ENCODE results near the gene KCNG4. TPM values are rescaled to one million over a fixed set of nuclear protein-coding genes. Genes with fewer than 3 reads are reported as not detected.

Gene KCNG4
- total and polyA plus RNA-seq, 2 of the 8 experiments (the other 6 are each of a cell fraction or from before 2014, with no cell fraction given): not detected

- no peak for FAIRE-seq
- POLR2A ChIA-PET (ENCODE audit: partially characterized antibody): interaction anchor here (2.2 kb wide), 1 partner anchor 9 kb away, joined by 6 read pairs; no protein-coding TSS in a partner anchor
- Histone ChIP-seq H3K27ac (ENCODE audit: low read depth, low read length) (no peak overlapping the region), H3K14ac (ENCODE audit: insufficient read length) (no peak overlapping the region), H3K9ac (replicated peaks in 1 of 4; ENCODE audit: extremely low read depth in 1 of 4, low read depth in 3 of 4, low read length in 3 of 4) (no peak overlapping the region), H4K20me1 (replicated peaks in 1 of 2; ENCODE audit: control insufficient read depth in 1 of 2, insufficient read depth in 2 of 2, low read length in 2 of 2) (peaks cover 9 to 14% of the 10 kb centered on the region in 2 experiments), H2BK12ac (ENCODE audit: low read depth, low read length) (no peak overlapping the region), H3K4ac (replicated peaks; ENCODE audit: insufficient read length, low read depth, low read length) (no peak overlapping the region), H3K36me3 (ENCODE audit: control insufficient read depth in 2 of 4, insufficient read depth in 4 of 4, low read length in 3 of 4) (peaks cover 6 to 48% (median 35%) of the 10 kb centered on the region in 4 experiments), H4K8ac (ENCODE audit: extremely low read depth, insufficient read depth, low read length) (no peak overlapping the region), H2BK5ac (ENCODE audit: low read depth, low read length) (no peak overlapping the region), H2BK20ac (ENCODE audit: low read length) (no peak overlapping the region), H3K9me3 (ENCODE audit: insufficient read depth in 2 of 2, low read depth in 1 of 2, low read length in 1 of 2) (no peaks in the 10 kb centered on the region), H3K4me1 (replicated peaks in 1 of 4; ENCODE audit: control insufficient read depth in 3 of 4, insufficient read depth in 4 of 4, low read length in 3 of 4) (peaks cover 0 to 2% (median 0%) of the 10 kb centered on the region in 4 experiments; a peak in 2 of 7 replicates), H3K23me2 (ENCODE audit: low read depth, low read length) (peaks cover 4% of the 10 kb centered on the region; the same call in 1 of the 2 replicates), H2BK120ac (replicated peaks; ENCODE audit: low read depth, low read length) (no peak overlapping the region), H3K18ac (ENCODE audit: extremely low read depth, low read length) (no peak overlapping the region), H2BK15ac (ENCODE audit: low read length) (no peak overlapping the region), H4K91ac (replicated peaks; ENCODE audit: insufficient read length, low read length) (no peak overlapping the region), H2AFZ (ENCODE audit: low read length) (no peak overlapping the region), H3K4me2 (ENCODE audit: insufficient read depth in 1 of 2, low read depth in 2 of 2, low read length in 2 of 2) (no peak overlapping the region), H3K4me3 (ENCODE audit: extremely low read depth in 1 of 4, insufficient read depth in 2 of 4, low read depth in 3 of 4, low read length in 4 of 4) (no peak overlapping the region), H3K23ac (ENCODE audit: insufficient read length) (no peak overlapping the region), H3K56ac (replicated peaks; ENCODE audit: insufficient read length, low read depth, low read length) (no peak overlapping the region), H3K79me2 (ENCODE audit: control insufficient read depth in 1 of 2, insufficient read depth in 2 of 2, low read length in 2 of 2) (peaks cover 0 to 29% of the 10 kb centered on the region in 2 experiments; a peak in 2 of 4 replicates), H3K79me1 (ENCODE audit: low read depth, low read length) (peaks cover 12% of the 10 kb centered on the region), H4K5ac (ENCODE audit: insufficient read length, low read depth, low read length) (no peak overlapping the region), H3K27me3 (replicated peaks in 1 of 4; ENCODE audit: control insufficient read depth in 3 of 4, extremely low read depth in 1 of 4, insufficient read depth in 3 of 4, low read length in 3 of 4) (no peaks in the 10 kb centered on the region), H2AK5ac (ENCODE audit: low read depth, low read length) (no peak overlapping the region)
- no peak for TF ChIP-seq TBP (IDR thresholded peaks at IDR 0.05; ENCODE audit: low read depth, low read length)
- no peak for TF ChIP-seq FOSL1 (IDR thresholded peaks at IDR 0.05; ENCODE audit: insufficient read depth, low read depth, low read length)
- no peak for TF ChIP-seq SRF (IDR thresholded peaks at IDR 0.05; ENCODE audit: low read depth, low read length)
- TF ChIP-seq POLR2AphosphoS5 (IDR thresholded peaks at IDR 0.05; ENCODE audit: low read depth, low read length): no peak
- no peak for TF ChIP-seq KDM5A (IDR thresholded peaks at IDR 0.05; ENCODE audit: low read length)
- no peak for TF ChIP-seq JUN (IDR thresholded peaks at IDR 0.05; ENCODE audit: low read depth, low read length)
- no peak for TF ChIP-seq RXRA (IDR thresholded peaks at IDR 0.05; ENCODE audit: insufficient read depth, low read depth, low read length)
- TF ChIP-seq SAP30 (IDR thresholded peaks at IDR 0.05; ENCODE audit: insufficient read depth, insufficient replicate concordance, low read length): no peak
- no peak for TF ChIP-seq RFX5 (IDR thresholded peaks at IDR 0.05; ENCODE audit: borderline replicate concordance, low read depth, low read length)
- no peak for TF ChIP-seq JUND (IDR thresholded peaks at IDR 0.05; ENCODE audit: low read length)
- 95% methylated on average over 18 of the region's 18 CpGs; no CpG with 5 or more reads in 1 of the 2 experiments for WGBS, 2 experiments (ENCODE audit: extremely low coverage in 1 of 2, insufficient coverage in 1 of 2, insufficient read length in 1 of 2, insufficient replicate concordance in 2 of 2, low coverage in 1 of 2, low lambda C conversion rate in 2 of 2, missing lambda C conversion rate in 1 of 2)
- CTCF ChIA-PET (ENCODE audit: partially characterized antibody): interaction anchor here (0.6 to 1.5 kb wide), 4 partner anchors 10 to 126 kb away, joined by 3 to 5 read pairs (median 4); no protein-coding TSS in a partner anchor
- DNase-seq (ENCODE audit: low read depth in 1 of 2, low spot score in 2 of 2): no peak
Observed at GRCh38 chr16:84182104-84182503, 57.7 kb downstream of the KCNG4 start.

All from H1 (cell line).